Peyer's patch (tissue), 4 donors: ENCODE results near the gene DIPK1A.

Experiments used
- CTCF ChIP-seq, 6 experiments: fragments of 450-650 bp in 4 of 6; fragments of 200-600 bp in 2 of 6; sonication (generic) in 1 of 6; IDR thresholded peaks; one replicate each; pipeline ENCODE4 v1.5.1; 2017 to 2019; ENCODE audit warnings: antibody characterized with exemption in 6 of 6, mild to moderate bottlenecking in 3 of 6, moderate library complexity in 1 of 6
- POLR2A ChIP-seq, 2 donors: fragments of 450-650 bp; IDR thresholded peaks; one replicate each; pipeline ENCODE4 v1.5.1; 2017; ENCODE audit warnings: antibody characterized with exemption in 2 of 2, mild to moderate bottlenecking in 2 of 2, moderate library complexity in 2 of 2

DNA sequence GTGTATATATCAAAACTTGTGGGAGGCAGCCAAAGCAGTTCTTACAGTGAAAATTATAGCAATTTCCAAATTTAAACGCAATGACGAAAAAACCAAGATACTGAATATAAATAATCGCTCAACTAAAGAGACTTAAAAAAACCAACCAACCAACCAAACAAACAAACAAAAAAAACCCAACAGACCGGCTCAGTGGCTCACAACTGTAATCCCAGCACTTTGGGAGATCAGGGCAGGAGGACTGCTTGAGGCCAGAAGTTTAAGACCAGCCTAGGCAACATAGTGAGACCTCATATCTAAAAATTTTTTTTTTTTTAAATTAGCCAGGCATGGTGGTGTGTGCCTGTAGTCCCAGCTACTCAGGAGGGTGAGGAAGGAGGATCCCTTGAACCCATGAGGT lies 106.0 kb downstream of the DIPK1A start:
- TF ChIP-seq CTCF (IDR thresholded peaks at IDR 0.05): no peak
- TF ChIP-seq POLR2A (IDR thresholded peaks at IDR 0.05): no peak
